HT-29 (cell line): ENCODE data around the gene TNS1. TPM values are rescaled to one million over a fixed set of nuclear protein-coding genes. Genes with fewer than 3 reads are reported as not detected.
"Not testable (repeated sequence)": the region's sequence is repeated elsewhere in the genome, so short reads cannot be mapped to it uniquely, and the experiment has no call there.

Source experiments
- DNase-seq: peaks from one replicate; pipeline ENCODE4 v3.0.0-alpha.2; 2015; ENCODE audit warnings: low spot score
- total RNA-seq: library from RNA; depleted of rRNA; stranded (reverse); fragments of >200 nt; shearing (Covaris generic); gene quantifications from 2 replicates; pipeline ENCODE4 v1.2.3, GENCODE V29; 2014

Gene TNS1
- total RNA-seq, 1 experiment from 2014 or later: 13.8 TPM

DNA sequence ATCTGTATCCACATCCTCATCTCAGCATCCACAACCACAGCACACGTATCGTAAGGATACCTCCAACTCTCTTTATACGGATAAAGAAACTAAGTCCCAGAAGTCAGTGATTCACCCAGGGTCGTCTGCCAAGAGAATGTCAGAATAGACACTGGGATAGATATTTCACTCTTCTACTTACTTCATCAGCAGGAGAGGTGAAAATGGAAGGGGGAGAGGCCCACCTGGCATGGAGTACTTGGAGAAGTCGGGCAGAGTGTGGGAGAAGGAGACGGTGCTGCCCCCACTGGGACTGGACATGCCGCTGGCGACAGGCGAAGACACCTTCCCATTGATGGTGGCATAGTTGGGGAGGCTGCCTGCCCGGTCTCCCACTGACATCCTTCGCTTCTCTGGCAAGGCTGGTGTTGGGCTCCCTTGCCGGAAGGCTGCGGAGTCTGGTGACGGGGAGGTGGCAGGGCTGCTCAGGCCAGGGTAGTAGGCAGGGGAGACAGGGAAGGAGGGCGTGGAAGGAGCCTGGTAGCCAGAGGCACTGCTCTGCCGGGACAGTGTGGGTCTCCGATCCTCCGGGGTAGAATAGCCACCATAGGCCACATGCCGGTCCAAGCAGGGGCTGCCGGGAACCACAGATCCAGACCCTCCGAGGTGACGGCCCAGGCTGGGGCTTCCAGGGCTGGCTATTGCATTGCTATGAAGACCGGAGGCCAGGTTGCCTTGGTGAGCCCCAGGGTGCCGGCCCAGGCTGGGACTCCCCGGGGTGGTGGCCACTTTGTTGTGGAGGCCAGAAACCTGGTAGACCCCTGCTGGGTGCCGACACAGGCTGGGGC, 185.1 kb downstream of the TNS1 start:
- DNase-seq: no peak

DNA sequence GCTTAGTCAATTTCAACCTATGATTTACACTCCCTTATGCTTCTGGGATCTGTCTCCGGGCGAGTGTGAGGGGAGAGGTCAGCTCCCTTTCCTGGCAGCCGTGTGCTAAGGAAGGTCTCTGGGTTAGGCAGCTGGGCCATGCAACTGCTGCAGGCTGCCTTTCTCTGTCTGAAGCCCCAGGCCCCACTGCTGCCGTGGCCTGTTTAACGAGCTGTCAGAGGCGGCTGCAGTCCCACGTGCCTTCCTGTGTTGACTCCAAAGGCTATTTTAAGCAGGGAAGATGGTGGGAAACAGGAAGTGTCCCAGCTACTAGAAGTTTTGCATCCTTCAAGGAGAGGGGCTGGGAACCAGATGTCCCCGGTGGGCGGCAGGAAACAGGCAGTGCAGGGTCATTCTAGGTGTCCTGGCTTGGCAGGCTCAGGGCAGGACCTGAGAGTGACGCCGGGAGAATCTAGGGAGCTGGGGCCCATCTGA, 186.4 kb downstream of the TNS1 start:
- no peak for DNase-seq

DNA sequence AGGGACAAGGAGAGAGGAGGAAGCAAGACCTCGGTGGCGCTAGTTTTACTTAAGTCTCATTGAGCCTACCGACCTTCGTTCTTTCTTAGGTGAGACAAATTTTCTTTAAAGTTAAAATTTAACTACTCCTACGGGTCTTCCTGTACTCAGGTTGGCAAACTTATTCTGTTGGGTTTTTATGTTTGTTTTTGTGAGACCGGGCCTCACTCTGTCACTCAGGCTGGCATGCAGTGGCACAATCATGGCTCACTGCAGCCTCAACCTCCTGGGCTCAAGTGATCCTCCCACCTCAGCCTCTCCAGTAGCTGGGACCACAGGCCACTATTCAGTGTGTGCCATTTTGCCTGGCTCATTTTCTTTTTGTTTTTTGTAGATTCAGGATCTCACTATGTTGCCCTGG, 189.0 kb downstream of the TNS1 start:
- no peak for DNase-seq

DNA sequence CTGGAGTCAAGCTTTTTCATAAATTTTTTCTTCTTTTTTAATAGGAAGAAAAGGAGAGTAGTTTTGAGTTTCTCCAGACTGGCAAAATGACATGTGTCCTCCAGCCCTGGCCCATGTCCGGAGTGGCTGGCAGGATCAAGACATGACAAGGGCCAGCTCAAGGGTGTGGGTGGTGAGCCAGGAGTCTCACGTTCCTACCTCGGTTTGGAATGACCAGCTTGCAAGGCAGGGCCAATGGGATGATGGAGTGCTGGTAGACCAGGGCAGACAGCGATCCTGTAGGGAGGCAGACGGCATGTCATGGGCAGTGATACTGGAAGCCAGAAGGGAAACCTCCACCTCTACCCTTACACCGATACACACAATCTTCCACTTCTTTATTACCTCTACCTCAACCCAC, 190.6 kb downstream of the TNS1 start:
- DNase-seq: no peak

DNA sequence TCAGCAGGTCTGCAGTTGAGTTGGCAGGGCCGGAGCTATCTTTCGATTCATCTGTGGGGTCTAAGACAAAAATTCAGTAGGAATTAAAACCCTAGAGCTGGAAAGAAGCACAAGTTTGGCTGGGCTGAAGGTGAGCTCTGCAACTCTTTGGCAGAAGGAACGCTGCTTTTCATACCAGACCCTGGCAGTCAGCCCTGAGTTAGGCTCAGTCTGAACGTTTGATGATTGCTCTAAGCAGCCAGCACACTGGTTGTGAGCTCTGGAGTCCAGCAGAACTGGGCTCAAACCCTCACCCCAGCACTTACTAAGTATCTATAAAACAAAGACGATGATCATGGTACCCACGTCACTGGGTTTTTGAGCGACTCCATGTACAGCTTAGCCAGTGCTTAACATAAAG, 192.5 kb downstream of the TNS1 start:
- no peak for DNase-seq

DNA sequence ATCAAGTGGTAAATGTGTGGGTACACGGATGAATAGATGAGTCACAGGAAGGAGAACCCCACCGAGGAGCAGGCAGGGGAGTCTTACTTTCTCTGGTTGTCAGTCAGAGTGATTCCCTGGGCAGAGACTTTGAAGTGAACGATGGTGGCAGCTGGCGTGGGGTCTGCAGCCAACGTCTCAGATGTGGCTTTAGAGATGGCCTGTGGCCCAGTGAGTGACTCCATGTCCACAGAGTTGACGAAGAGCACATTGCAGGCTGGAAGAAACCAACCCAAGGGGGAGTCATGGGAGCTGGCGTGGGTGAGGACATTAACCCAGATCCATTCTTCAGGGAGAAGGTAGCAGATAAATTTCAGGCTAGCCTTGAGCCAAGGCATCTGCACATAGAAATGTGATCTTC, 193.1 kb downstream of the TNS1 start:
- no peak for DNase-seq

DNA sequence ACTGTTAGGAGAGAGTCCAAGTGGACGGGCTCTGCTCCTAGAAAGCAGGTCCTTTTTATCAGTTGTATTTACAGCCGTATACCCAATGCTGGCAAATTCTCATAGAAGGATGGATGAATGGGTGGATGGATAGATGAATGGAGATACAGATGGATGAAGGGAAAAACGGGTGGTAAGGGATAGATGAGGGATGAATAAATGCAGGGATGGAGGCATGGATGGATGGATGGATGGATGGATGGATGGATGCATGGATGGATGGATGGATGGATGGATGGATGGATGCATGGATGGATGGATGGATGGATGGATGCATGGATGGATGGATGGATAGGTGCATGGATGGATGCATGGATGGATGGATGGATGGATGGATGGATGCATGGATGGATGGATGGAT, 193.8 kb downstream of the TNS1 start:
- not testable (repeated sequence) for DNase-seq

DNA sequence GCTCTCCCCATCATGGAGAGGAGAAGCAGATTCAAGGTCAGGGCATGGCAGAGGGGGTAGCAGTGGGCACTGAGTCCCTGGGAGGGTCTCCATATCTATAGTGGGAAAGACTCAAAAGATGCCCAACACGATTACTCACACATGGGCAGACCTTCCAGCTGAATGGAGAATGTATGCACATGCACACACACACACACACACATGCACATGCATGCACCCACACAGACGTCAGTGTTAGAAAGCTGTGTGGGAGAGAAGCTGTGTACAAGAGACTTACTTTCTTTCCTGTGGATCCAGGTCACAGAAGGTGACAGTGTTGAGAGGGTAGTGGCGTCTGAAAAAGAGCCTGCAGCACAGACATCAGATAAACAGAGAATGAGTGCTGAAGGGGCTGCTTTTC, 194.5 kb downstream of the TNS1 start:
- DNase-seq: no peak

DNA sequence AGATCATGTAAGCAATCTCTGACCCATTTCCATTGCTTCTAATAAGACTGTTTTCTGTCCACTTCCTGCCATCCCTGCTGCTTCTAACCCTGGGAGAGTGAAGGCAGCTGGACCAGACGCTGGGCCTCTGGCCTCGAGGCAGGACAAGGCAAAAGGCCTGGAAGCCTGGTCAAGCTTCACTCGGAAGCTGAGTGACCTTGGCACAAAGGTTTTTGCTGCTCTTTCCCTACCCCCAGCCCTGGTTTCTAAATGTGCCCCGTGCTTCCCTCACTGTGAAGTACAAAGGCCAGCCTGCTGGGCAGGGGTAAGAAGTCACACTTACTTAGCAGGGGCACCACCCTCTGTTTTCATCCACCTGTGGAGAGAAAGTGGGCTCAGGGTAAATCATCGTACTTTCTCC, 195.0 kb downstream of the TNS1 start:
- DNase-seq: no peak

DNA sequence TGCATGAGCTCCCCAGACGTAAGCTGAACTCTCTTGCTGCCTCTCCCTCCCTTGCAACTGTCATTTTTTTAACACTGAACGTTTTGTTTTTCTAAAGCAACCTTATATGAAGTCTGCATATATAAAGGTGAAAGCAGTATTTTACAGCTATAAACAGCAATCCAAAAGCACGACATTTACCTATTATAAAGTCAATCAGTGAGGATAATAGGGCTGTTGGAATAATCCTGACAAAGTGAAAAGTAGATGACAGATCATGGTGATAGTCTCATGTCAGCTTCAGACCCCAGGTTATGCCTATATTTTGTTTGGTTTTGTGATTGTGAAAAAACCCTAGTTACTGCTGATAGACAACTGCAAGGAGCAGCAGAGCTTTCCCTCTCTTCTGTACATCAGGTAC, 195.8 kb downstream of the TNS1 start:
- no peak for DNase-seq

DNA sequence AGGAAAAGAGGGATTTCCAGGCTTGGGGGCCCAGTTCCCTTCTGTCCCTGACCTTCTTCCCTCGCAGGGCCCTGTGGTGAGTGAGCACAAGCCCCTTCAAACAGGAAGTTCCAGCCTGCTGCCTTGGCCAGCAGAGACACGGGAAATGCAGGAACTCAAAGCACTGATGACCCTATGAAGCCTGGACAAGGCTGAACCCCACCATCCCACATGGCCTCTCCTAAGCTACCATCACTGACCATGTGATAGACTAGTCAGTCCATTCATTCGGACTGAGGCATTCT, 196.4 kb downstream of the TNS1 start:
- no peak for DNase-seq

DNA sequence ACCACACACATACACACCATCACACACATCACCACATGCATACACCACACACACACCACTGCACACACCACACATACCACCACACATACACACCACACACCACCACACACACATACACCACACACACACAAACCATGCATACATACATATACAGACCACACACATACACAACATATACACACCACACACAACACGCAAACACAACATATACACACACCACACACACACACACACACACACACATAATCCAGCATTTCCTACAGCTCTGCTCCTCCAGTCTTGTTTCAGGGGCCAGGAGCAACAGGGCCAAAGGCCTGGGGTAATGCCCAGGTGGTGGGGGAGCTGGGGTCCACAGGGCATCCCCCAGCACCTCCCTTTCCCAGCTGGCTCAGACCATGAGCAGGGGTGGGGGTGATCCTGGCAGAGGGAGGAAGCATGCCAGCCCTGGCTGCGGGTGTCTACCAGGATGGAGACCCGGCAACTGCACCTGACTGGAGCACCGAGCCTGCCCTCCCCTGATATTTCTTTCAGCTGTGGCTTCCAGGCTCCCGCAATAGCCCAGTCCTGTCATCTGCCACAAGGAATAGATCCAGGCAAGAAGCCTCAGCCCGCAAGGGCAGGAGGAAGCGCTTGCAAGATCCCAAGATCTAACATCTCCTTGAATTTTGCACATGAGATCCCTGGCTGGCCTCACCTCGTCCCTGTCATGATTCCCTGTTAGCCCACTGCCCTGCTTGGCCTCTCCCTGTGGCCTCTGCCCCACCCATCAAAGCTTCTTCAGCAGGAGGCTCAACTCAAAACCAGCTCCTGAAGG, 196.9 kb downstream of the TNS1 start:
- DNase-seq: no peak

DNA sequence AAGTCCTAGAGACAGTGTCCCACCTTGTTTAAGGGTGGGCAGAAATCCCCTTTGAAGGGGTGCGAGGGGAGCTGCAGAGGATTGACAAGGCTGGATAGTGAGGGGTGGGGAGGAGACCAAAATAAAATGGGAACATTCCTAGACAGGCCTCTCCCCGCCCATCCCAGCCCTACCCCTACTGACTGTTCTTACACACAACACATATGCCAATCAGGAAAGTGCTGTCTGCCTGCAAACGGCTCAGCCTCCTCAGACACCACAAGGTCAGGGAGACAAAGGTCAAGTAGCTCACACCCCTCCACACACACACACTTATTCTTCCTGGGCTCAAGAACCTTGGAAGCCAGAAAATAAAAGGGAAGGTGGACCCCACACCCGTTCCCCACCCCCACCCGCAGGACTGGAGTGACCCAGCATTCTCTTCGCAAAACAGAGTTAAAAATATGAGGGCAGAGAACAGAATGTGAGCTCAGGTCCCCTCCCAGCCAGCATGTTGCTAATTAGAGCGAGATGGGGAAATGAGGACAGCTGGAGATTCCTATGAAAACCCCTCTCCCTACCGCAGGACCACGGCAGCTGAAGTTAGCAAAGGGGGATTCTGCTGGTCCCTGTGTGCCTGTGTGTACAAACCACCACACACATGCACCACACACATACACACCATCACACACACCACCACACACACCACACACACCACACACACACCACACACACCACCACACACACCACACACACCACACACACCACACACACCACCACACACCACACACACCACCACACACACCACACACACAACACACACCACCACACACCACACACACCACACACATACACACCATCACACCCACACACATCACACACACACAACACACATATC, 197.8 kb downstream of the TNS1 start:
- DNase-seq: no peak

DNA sequence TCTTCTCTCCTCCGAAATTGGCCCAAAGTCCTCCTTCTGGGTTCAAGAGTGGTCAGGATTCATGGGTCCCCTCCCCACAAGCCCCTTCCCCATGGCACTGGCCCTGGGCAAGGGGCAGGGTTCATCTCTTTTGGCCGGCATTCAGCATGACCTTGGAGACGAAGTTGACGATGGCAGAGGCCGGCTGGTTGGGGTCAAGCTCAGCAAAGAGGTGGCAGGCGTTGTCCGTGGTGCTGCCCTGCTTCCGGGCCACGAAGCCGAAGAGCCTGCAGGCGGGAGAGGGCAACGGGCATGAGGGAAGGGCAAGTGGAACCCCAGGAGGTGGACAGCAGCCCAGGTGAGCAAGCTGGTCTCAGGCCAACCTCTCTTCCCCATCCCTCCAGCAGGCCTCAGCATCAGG, 198.5 kb downstream of the TNS1 start:
- DNase-seq: no peak

DNA sequence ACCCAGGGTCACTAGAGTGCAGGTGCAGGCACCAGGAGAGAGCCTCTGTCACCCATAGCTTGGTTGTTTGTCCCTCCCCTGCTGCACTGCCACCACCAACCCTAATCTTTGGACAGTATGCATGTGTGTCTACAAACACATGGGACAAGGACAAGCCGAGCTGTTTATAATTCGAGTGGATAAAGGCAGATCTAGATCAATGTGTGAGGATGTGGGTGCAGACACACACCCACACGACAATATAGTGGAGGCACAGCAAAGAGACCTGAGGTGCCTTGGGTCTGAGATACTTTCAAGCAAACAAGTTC, 199.2 kb downstream of the TNS1 start:
- DNase-seq: no peak

DNA sequence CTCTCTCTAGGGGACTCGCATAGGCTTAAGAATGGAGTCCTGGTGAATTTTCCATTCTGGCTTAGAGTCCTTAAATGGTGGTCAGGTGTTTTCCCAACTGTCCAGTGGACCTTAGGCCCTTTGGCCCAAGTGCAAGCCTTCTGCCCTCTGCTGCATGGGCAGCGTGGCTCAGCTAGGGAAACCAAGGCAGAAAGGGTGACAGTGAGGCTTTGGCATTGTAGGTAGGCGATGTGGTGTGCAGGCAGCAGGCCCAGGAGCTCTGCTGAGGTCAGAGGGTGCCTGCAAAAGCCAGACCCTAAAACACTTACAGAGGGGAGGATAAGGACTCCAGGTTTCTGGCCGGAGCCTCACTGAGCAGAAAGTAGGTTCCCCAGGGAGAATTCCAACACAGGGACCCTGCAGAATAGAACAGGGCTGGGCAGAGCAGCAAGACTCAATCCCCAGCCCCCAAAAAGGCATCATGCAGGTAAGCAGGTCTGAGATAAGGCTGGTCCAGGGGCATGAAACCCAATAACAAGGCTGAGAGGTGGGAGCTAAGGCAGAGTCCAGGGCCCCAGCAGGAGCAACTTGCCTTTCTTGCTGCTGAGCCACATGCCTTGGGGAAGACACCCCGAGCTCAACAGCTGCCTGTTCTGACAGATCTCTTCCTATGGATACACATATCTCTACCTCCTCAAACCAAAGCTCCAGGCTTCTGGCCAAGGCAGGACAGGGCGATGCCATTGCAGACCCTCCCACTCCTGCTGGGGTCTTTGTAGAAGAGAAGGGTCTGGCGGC, 199.7 kb downstream of the TNS1 start:
- DNase-seq: no peak

DNA sequence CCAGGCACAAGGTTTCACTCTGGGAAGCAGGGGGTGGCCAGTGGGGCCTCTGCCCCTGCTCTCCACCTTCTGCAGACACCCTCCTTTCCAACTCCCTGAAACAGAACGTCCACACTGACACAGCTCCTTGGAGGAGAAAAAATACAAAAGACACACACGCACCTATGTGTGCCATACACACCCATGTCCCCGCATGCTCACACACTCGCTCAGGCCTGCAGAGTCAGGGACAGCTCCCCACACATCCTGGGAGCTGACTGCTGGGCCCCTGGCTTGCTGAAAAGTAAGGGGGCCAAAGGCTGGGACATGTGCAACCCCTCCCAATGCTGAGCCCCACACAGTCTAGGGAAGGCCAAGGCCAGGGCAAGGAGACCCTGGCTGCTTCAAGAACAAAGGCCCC, 200.5 kb downstream of the TNS1 start:
- DNase-seq: no peak

DNA sequence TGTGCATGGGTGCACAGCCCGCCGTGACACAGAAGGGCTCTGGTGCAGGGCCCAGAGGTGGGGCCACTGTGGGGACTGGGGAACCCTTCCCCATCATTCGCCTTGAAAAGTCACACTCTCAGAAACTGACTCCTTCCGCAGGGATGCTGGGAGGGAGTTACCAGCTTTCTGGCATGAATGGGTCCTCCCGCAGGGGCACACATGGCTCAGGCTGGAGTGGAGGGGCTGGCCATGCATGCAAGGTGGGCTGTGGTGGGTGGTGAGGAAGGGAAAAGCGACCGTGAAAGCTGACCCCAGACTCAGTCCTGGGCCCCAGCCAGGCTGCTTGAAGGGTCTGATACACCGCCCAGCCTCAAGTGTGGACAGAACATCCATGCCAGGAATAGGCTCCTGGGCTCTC, 201.1 kb downstream of the TNS1 start:
- no peak for DNase-seq

DNA sequence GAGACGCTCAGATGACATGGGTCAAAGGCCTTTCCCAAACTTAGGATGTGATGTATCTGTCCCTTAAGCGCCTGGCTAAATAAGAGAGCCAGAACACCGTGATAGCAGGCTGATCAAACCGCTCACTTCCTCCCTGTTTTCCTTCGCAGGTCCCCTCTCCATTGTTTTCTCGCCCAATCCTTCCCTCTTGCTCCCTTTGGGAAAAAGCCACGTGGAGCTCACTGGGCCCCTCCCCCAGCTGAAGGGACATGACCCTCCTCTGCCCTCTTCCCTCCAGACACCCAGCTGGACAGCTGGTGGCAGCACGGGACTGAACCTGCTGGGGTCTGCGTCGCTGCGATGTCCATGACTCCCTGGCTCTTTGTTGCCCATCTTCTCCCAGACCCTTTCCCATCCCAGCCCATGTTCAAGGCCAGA, 201.7 kb downstream of the TNS1 start:
- no peak for DNase-seq

DNA sequence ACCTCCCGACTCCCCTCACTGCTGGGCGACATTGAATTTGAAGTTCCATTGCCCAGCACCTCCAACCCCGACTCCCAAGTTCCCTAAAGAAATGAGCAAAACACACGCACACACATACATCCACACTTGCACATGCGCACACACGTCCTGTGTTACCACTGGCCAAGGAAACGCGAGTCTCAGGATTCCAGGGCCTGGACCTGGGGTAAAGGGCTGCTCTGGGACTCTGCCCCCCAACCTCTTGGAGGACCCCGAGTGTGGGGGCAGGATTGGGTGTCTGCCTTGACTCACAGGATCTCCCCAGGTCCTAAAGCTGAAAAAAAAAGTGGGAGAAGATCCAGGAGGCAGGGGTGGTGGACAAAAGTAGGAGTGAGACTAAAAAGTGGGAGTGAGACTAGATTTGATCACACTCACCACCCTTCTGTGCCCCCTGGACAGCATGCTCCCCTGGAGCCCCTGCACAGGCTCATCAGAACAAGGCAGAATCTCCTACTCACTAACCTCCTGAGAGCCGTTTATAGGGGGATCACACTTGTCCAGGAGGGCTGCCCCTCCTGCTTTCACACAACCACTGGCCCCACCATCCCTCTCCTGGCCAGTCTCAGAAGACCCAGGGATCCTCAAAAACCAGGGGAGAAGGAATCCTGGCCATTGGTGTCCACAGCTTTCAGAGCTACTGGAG, 202.2 kb downstream of the TNS1 start:
- no peak for DNase-seq
